HAP-1 (cell line): ENCODE measurements around the gene COL23A1.

ENCODE experiments used
- DNase-seq, 2 experiments: peaks; one replicate each; pipeline ENCODE4 v3.0.0-alpha.2; 2016 to 2020; ENCODE audit warnings: low spot score in 2 of 2
- H3K27me3 ChIP-seq: fragments of 250-450 bp; sonication (Bioruptor Pico); 2 replicates; pipeline ENCODE4 v1.5.1; 2020; ENCODE audit warnings: low read depth, mild to moderate bottlenecking, moderate library complexity
- H3K36me3 ChIP-seq: fragments of 250-450 bp; sonication (Bioruptor Pico); replicated peaks from 2 replicates; pipeline ENCODE4 v1.5.1; 2020; ENCODE audit warnings: mild to moderate bottlenecking
- H3K4me1 ChIP-seq: fragments of 250-450 bp; sonication (Bioruptor Pico); 2 replicates; pipeline ENCODE4 v1.5.1; 2020; ENCODE audit warnings: mild to moderate bottlenecking
- H3K4me3 ChIP-seq: fragments of 250-450 bp; sonication (Bioruptor Pico); 2 replicates; pipeline ENCODE4 v1.5.1; 2020; ENCODE audit warnings: mild to moderate bottlenecking, moderate library complexity
- H3K9me3 ChIP-seq: fragments of 250-450 bp; sonication (Bioruptor Pico); 2 replicates; pipeline ENCODE4 v1.5.1; 2020; ENCODE audit warnings: mild to moderate bottlenecking, moderate library complexity
- in situ Hi-C: fragments of 300-500 bp; cut with MboI; formaldehyde crosslinking; loops from 3 replicates; pipeline ENCODE4 v1.14.3; 2020; ENCODE audit warnings: low sequenced_read_pairs, inconsistent platforms, mixed read lengths

Gene COL23A1

DNA sequence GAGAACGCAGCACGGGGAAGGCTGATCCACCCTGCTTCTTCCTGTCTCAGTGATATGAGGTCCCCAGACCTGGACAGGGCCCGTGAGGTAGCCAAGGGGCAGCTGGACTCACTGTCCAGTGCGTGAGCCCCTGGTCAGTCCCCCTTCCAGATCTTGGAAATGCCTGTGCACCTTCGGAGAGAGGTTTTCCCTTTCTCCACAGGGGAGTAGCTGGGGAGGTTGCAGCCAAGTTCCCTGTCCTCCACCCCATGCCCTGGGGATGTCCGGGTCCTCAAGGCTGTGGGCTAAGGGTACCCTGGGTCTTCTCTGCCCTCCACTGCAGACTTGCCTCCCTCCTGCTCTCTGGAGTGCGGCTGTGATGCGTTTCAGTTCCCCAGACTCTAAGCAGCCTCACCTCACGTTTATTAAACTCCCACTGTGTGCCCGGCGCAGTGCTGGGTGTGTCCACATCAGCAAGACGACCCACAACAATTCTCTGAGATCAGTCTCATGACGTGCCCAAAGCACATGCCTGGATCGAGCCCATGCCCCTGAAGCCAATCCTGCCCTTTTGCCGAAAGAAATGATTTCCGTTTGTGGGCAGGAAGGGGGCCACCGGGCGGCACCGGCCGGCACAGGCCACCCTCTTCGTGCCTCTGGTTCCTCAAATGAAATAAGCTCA is 256.2 kb downstream of the COL23A1 start:
- no peak for DNase-seq
- in situ Hi-C loops, result no loop called here
- no peaks in the 10 kb centered on the region for H3K36me3 ChIP-seq
- peaks cover 14% of the 10 kb centered on the region for H3K27me3 ChIP-seq
- no peak overlapping the region for H3K4me3 ChIP-seq
- no peaks in the 10 kb centered on the region for H3K9me3 ChIP-seq
- no peaks in the 10 kb centered on the region for H3K4me1 ChIP-seq

DNA sequence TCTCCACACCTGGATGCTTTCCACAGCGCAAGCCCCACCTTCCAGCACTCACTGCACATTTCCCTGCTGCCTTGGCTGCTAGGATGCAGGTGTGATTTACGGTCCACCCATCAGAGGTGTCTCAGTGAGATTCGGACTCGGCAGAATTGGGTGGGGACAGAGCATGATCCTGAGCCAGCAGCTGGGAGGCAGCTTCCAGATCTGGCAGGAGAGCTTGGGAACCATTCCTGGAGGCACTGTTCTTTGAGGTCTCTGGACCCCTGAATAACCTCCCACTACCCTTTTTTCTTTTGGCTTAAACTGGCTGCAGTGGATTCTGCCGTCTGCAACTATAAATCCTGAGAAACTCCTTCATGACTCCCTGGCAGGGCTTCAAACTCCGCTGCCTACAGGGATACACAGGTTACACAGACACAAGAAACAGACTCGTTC is 258.0 kb downstream of the COL23A1 start:
- in situ Hi-C loops, result no loop called here
- H3K27me3 ChIP-seq, result peaks cover 6% of the 10 kb centered on the region; the same call in 1 of the 2 replicates
- H3K9me3 ChIP-seq, result no peaks in the 10 kb centered on the region
- no peak for DNase-seq
- no peak overlapping the region for H3K4me3 ChIP-seq
- H3K4me1 ChIP-seq, result no peaks in the 10 kb centered on the region
- H3K36me3 ChIP-seq, result no peaks in the 10 kb centered on the region

DNA sequence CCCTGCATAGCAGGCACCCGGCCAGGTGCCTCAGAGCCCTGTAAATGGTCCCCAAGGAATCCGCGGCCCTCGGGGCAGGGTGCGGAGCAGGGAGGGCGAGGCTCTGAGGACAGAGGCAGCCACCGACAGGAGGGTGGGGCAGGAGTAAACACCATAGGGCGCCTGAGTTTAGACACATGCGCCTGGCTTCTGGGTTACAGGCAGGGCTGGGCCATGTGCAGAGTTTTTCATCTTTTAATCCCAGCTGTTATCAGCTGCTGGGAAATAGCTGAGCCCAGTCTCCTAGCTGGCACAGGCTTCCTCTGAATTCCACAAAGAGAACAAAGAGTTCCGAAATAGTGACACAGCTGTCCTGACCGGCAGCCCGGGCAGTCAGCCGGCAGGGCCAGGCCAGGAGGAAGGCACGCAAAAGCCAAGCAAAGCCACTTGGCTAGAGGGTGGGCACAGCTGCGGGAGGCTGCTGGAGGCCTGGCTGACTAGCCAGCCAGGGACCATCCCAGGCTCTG is 258.6 kb downstream of the COL23A1 start:
- H3K4me1 ChIP-seq, result no peaks in the 10 kb centered on the region
- no peaks in the 10 kb centered on the region for H3K9me3 ChIP-seq
- H3K27me3 ChIP-seq, result peaks cover 6% of the 10 kb centered on the region; the same call in 1 of the 2 replicates
- no peaks in the 10 kb centered on the region for H3K36me3 ChIP-seq
- no peak overlapping the region for H3K4me3 ChIP-seq
- no peak for DNase-seq
- in situ Hi-C loops, result no loop called here

GRCh38 chr5:178330791-178331404 is 259.3 kb downstream of the COL23A1 start:
- Histone ChIP-seq H3K4me1 (no peaks in the 10 kb centered on the region), H3K9me3 (no peaks in the 10 kb centered on the region), H3K27me3 (peaks cover 3% of the 10 kb centered on the region; the same call in 1 of the 2 replicates), H3K36me3 (no peaks in the 10 kb centered on the region), H3K4me3 (no peak overlapping the region)
- no peak for DNase-seq
- in situ Hi-C loops, result no loop called here

- no peaks in the 10 kb centered on the region for H3K36me3 ChIP-seq
- H3K27me3 ChIP-seq, result no peaks in the 10 kb centered on the region
- no peaks in the 10 kb centered on the region for H3K9me3 ChIP-seq
- in situ Hi-C loops, result no loop called here
- no peaks in the 10 kb centered on the region for H3K4me1 ChIP-seq
- DNase-seq, result no peak
- no peak overlapping the region for H3K4me3 ChIP-seq
Measured at GRCh38 chr5:178328826-178329730, 261.1 kb downstream of the COL23A1 start.

DNA sequence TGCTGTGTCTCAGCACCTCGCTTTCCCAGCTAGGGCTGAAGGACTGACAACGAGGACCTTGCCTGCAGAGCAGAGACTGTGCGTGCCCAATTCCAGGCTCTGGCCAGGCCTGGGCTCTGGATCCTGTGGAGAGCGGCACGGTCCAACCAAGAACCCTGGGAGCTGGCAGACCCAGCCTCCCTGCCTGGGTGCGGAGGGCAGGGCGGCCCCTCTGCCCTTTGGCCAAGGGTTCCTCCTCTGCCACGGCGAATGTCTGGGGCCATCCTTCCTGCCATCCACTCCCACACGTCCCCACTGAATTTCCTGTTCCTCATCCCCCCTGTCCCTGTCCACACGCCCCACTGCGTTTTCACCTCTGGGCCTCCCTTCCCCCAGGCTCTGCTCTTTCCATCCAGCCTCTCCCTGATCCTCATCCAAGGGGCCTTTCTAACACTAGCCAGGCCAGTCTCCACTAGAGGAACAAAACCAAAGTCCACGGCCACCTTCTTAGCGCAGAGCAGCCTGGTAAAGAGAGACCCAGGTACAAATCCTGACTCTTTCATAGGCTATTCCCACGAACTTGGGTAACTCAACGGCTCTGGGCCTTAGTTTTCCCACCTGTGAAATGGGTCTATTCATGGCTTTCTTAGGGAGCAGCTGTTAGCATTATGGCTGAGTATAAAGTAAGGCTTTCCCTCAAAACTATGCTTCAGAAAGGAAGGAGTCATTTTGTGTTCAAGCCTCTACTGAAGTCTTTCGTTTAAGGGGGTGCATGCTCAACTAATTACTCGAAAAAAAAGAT is 262.1 kb downstream of the COL23A1 start:
- in situ Hi-C loops, result no loop called here
- no peak for DNase-seq
- Histone ChIP-seq H3K27me3 (no peaks in the 10 kb centered on the region), H3K4me1 (no peaks in the 10 kb centered on the region), H3K9me3 (no peaks in the 10 kb centered on the region), H3K4me3 (no peak overlapping the region), H3K36me3 (no peaks in the 10 kb centered on the region)

- H3K36me3 ChIP-seq, result no peaks in the 10 kb centered on the region
- H3K9me3 ChIP-seq, result no peaks in the 10 kb centered on the region
- no peak for DNase-seq
- no peaks in the 10 kb centered on the region for H3K27me3 ChIP-seq
- H3K4me3 ChIP-seq, result no peak overlapping the region
- no peaks in the 10 kb centered on the region for H3K4me1 ChIP-seq
- in situ Hi-C loops, result no loop called here
Measured at GRCh38 chr5:178327446-178327845, 262.7 kb downstream of the COL23A1 start.

DNA sequence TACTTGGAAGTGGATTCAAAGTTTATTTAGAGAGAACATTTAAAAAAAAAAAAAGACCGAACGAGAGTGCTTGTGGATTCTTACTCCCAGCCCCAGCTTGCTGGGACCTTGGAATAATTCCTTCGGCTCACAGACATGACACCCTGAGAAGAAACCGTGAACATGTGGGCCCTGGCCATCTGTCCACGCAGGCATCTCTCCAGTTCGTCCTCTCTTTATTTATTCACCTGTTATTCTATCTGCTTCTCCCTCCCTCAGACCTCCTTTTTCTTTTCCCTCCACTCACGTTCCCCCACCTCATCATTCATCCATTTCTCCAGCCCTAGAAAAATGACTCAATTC is 263.8 kb downstream of the COL23A1 start:
- H3K27me3 ChIP-seq, result no peaks in the 10 kb centered on the region
- H3K36me3 ChIP-seq, result no peaks in the 10 kb centered on the region
- in situ Hi-C loops, result no loop called here
- no peaks in the 10 kb centered on the region for H3K4me1 ChIP-seq
- H3K4me3 ChIP-seq, result no peak overlapping the region
- DNase-seq, result no peak
- H3K9me3 ChIP-seq, result no peaks in the 10 kb centered on the region

DNA sequence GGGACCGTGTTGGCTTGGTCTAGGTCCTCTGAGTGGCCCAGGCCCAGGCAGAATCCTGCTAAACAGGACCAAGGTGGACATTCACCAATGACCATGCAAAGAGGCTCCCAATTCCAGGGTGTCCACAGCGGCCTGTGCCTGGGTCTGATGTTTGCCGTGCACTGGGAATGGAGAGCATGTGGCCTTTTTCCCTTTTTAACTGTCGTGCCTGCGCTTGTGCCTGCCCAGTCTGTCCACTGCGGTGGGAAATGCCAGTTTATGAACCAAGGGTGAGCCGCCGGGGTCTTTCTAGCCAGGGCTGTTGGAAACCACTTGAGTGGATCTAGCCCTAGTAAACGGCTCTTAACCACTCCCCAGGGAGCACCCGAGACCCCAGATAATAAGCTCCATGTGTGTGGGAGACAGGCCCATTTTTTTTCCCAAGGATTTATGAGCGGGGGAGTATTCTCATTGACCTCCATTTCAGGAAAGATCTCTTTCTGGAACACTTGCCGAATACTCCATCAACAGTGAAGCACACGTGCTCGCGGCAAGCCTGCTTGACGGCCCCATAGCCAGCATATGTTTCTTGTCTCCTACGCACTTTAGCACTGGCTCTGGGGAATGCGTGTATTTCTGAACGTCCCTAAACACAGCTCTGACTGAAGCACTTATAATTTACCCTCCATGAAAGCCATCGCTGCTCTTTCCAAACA is 264.4 kb downstream of the COL23A1 start:
- no peaks in the 10 kb centered on the region; the same call in 1 of the 2 replicates for H3K9me3 ChIP-seq
- DNase-seq, result no peak
- no peaks in the 10 kb centered on the region for H3K4me1 ChIP-seq
- H3K27me3 ChIP-seq, result no peaks in the 10 kb centered on the region
- no peak overlapping the region for H3K4me3 ChIP-seq
- no peaks in the 10 kb centered on the region for H3K36me3 ChIP-seq
- in situ Hi-C loops, result no loop called here

DNA sequence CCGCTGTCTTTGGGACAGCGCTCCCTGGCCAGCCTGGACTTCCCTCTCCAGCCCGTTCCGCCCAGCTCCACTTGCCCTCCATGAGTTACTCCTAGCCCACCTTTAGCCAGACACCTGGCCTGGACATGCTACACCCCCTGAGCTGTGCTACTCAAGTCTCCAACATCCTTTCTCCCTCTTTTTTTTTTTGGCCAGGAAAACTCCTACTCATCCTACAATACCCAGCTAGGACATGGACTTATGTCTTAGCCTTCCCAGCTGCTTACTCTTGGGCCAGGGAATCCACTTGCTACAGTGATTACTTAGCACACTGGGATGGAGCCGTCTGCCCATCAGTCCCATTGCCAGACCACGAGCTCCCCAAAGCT is 264.9 kb downstream of the COL23A1 start:
- Histone ChIP-seq H3K9me3 (no peaks in the 10 kb centered on the region; the same call in 1 of the 2 replicates), H3K4me3 (no peak overlapping the region), H3K36me3 (no peaks in the 10 kb centered on the region), H3K27me3 (no peaks in the 10 kb centered on the region), H3K4me1 (no peaks in the 10 kb centered on the region)
- in situ Hi-C loops, result no loop called here
- no peak for DNase-seq

DNA sequence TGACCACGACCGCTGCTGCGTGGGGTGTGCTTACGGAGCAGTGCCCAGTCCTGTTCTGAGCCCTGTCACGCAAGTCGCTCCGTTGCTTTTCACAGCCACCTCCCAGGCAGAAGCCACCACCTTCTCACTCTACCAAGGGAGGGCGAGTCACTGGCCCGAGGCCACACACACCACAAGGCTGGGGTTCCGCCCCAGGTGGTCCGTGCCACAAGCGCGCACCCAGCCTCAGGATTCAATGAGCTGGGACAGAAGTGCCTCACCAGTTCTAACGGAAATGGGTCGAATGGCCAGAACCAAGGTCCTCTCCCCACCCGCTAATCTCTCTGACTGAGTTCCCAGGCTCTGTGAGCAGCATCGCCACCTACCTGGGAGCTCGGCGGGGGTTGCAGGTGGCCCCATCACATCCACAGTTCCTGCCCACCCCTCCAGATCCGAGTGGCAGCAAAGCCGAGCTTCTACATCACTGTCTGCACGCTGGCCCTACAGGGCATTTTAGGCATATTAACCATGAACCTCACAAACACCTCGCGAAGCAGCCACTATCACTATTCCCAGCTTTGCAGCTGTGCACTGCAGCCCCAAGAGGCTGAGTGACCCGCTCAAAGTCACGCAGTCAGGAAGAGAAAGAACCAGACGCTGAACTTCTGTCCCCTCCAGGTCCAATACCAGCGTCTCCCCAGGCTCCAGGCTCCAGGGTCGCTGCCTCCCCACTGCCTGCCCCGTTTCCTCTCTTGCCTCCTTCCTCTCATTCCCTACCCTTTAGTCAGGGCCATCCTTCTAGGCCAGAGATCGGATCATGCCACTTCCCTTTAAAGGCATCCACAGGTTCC is 265.5 kb downstream of the COL23A1 start:
- Histone ChIP-seq H3K27me3 (no peaks in the 10 kb centered on the region), H3K4me1 (no peaks in the 10 kb centered on the region), H3K4me3 (no peak overlapping the region), H3K9me3 (no peaks in the 10 kb centered on the region; the same call in 1 of the 2 replicates), H3K36me3 (no peaks in the 10 kb centered on the region)
- DNase-seq, result peak in 1 of 2 experiments; percentile 23
- in situ Hi-C loops, result no loop called here

DNA sequence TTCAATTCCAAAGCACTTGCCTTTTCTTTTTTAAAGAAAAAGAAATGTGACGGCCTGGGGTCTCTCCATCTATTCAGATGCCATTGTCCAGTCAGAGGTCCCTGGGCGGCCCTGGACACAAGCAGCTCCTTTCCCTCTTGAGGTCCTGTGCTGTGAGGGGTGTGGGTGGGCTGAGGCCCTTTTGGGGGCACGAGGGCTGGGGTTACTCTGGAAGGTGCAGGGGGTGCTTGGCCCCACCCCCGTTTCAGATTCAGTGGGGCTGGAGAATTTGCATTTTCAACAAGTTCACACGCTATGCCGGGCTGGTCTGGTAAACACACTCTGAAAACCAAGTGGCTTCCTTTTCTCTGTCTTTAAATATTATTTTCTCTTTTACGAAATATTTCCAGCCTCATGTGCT is 266.2 kb downstream of the COL23A1 start:
- no peak overlapping the region for H3K4me3 ChIP-seq
- in situ Hi-C loops, result no loop called here
- H3K27me3 ChIP-seq, result no peaks in the 10 kb centered on the region
- H3K9me3 ChIP-seq, result no peaks in the 10 kb centered on the region; the same call in 1 of the 2 replicates
- no peak for DNase-seq
- H3K36me3 ChIP-seq, result no peaks in the 10 kb centered on the region
- H3K4me1 ChIP-seq, result no peaks in the 10 kb centered on the region
